Testis (tissue), 3 donors: ENCODE measurements around the gene RASA1. TPM values are rescaled to one million over a fixed set of nuclear protein-coding genes. Genes with fewer than 3 reads are reported as not detected.

Experiments used
- DNase-seq: peaks from one replicate; pipeline ENCODE4 v3.0.0-alpha.2; 2019
- H3K27ac ChIP-seq, 2 donors: fragments of 200-600 bp; sonication (generic); one replicate each; pipeline ENCODE4 v1.5.1; 2019
- H3K27me3 ChIP-seq: fragments of 200-600 bp; sonication (generic); one replicate; pipeline ENCODE4 v1.5.1; 2019
- H3K36me3 ChIP-seq: fragments of 200-600 bp; sonication (generic); one replicate; pipeline ENCODE4 v1.5.1; 2017; ENCODE audit warnings: low read depth; ENCODE audit errors: missing control alignments
- H3K4me1 ChIP-seq: fragments of 200-600 bp; sonication (generic); one replicate; pipeline ENCODE4 v1.5.1; 2019
- H3K4me3 ChIP-seq, 2 donors: fragments of 200-600 bp; sonication (generic); one replicate each; pipeline ENCODE4 v1.5.1; 2017 to 2019
- H3K9me3 ChIP-seq: fragments of 200-600 bp; sonication (generic); one replicate; pipeline ENCODE4 v1.5.1; 2017
- CTCF ChIP-seq, 3 experiments: fragments of 450-650 bp in 2 of 3; fragments of 200-600 bp in 1 of 3; sonication (generic) in 1 of 3; IDR thresholded peaks; one replicate each; pipeline ENCODE4 v1.5.1; 2016 to 2019; ENCODE audit warnings: antibody characterized with exemption in 3 of 3, mild to moderate bottlenecking in 2 of 3, moderate library complexity in 1 of 3
- POLR2A ChIP-seq: fragments of 450-650 bp; IDR thresholded peaks from one replicate; pipeline ENCODE4 v1.6.1; 2017; ENCODE audit warnings: antibody characterized with exemption, mild to moderate bottlenecking, moderate library complexity
- WGBS, 2 donors: methylation state at CpG; one replicate each; pipeline ENCODE4 v1.1.5; 2018; 5-methylcytosine and 5-hydroxymethylcytosine counted together
- intact Hi-C: fragments of 100-400 bp; cut with DNase I; formaldehyde crosslinking; loops from one replicate; pipeline ENCODE4 v1.15.1; 2023; ENCODE audit warnings: low total_unique reads
- polyA plus RNA-seq: library from polyadenylated mRNA; stranded (reverse); fragments of 350-450 nt; fragmentation: Illumina TruSeq; extraction: RNeasy Lipid Tissue Mini Kit (QIAGEN cat#74804); gene quantifications from one replicate; pipeline ENCODE4 v1.2.3, GENCODE V29; 2014; ENCODE audit warnings: low read depth, low replicate concordance; ENCODE audit not compliant: insufficient read depth
- total RNA-seq, 2 donors: library from RNA; depleted of rRNA; stranded (reverse); fragments of >200 nt; gene quantifications; one replicate each; pipeline ENCODE4 v1.2.3, GENCODE V29; 2016

The RASA1 gene
- total and polyA plus RNA-seq, 3 donors from 2014 or later: 45.9 to 65.2 (median 61.1) TPM

- 42 to 70% methylated on average over 9 to 14 of the region's 16 CpGs for WGBS, 2 donors
- H3K27ac ChIP-seq: no peak overlapping the region
- intact Hi-C loops: no loop called here
These were observed 15.4 kb upstream of the RASA1 start for GRCh38 chr5:87252283-87252605.

GRCh38 chr5:87254035-87254434, 13.6 kb upstream of the RASA1 start:
- Histone ChIP-seq H3K27ac (no peak overlapping the region), H3K36me3 (no peaks in the 10 kb centered on the region), H3K4me3 (no peak overlapping the region), H3K9me3 (no peaks in the 10 kb centered on the region), H3K27me3 (no peaks in the 10 kb centered on the region), H3K4me1 (no peaks in the 10 kb centered on the region)
- 78 to 80% methylated on average over 2 of the region's 2 CpGs for WGBS, 2 donors
- intact Hi-C loops: no loop called here
- TF ChIP-seq POLR2A: no peak
- TF ChIP-seq CTCF (IDR thresholded peaks at IDR 0.05): no peak
- no peak for DNase-seq

More at GRCh38 chr5:87252283-87252605, 15.4 kb upstream of the RASA1 start:
- DNase-seq: no peak
- peak overlapping the region; percentile 36 to 53 for H3K4me3 ChIP-seq
- H3K9me3 ChIP-seq: no peaks in the 10 kb centered on the region
- no peaks in the 10 kb centered on the region for H3K4me1 ChIP-seq
- TF ChIP-seq CTCF (IDR thresholded peaks at IDR 0.05) (no peak), POLR2A (no peak)
- no peaks in the 10 kb centered on the region for H3K36me3 ChIP-seq
- H3K27me3 ChIP-seq: no peaks in the 10 kb centered on the region

GRCh38 chr5:87258507-87258906, 9.2 kb upstream of the RASA1 start:
- H3K4me3 ChIP-seq: no peak overlapping the region

GRCh38 chr5:87260604-87261192, 7.0 kb upstream of the RASA1 start:
- Histone ChIP-seq H3K4me3 (no peak overlapping the region), H3K36me3 (no peaks in the 10 kb centered on the region), H3K9me3 (no peaks in the 10 kb centered on the region), H3K27ac (no peak overlapping the region), H3K27me3 (no peaks in the 10 kb centered on the region), H3K4me1 (no peaks in the 10 kb centered on the region)
- DNase-seq: no peak
- WGBS, 2 donors: 78 to 80% methylated on average over 4 of the region's 4 CpGs
- TF ChIP-seq POLR2A (no peak), CTCF (IDR thresholded peaks at IDR 0.05) (no peak)
- intact Hi-C loops: no loop called here

More at GRCh38 chr5:87258507-87258906, 9.2 kb upstream of the RASA1 start:
- H3K4me1 ChIP-seq: no peaks in the 10 kb centered on the region
- no peaks in the 10 kb centered on the region for H3K27me3 ChIP-seq
- DNase-seq: no peak
- no peaks in the 10 kb centered on the region for H3K9me3 ChIP-seq
- TF ChIP-seq CTCF (IDR thresholded peaks at IDR 0.05) (no peak), POLR2A (no peak)
- H3K27ac ChIP-seq: no peak overlapping the region
- intact Hi-C loops: no loop called here
- WGBS, 2 donors: 78 to 88% methylated on average over 1 of the region's 1 CpG
- H3K36me3 ChIP-seq: no peaks in the 10 kb centered on the region

- DNase-seq: no peak
- intact Hi-C loops: no loop called here
- no peak overlapping the region for H3K4me3 ChIP-seq
- no peaks in the 10 kb centered on the region for H3K27me3 ChIP-seq
- H3K9me3 ChIP-seq: no peaks in the 10 kb centered on the region
- 79 to 80% methylated on average over 3 of the region's 3 CpGs for WGBS, 2 donors
- H3K4me1 ChIP-seq: no peaks in the 10 kb centered on the region
- H3K27ac ChIP-seq: no peak overlapping the region
- no peak for TF ChIP-seq CTCF (IDR thresholded peaks at IDR 0.05)
- no peak for TF ChIP-seq POLR2A
- no peaks in the 10 kb centered on the region for H3K36me3 ChIP-seq
These were observed 4.2 kb upstream of the RASA1 start for GRCh38 chr5:87263498-87263897.
